ENCODE measurements around the gene PCID2.

GRCh38 chr13:113192902-113193301 lies 15.6 kb downstream of the PCID2 start:
- no peak for TF ChIP-seq POLR2A (IDR thresholded peaks at IDR 0.05)
- TF ChIP-seq, protein P1, sequence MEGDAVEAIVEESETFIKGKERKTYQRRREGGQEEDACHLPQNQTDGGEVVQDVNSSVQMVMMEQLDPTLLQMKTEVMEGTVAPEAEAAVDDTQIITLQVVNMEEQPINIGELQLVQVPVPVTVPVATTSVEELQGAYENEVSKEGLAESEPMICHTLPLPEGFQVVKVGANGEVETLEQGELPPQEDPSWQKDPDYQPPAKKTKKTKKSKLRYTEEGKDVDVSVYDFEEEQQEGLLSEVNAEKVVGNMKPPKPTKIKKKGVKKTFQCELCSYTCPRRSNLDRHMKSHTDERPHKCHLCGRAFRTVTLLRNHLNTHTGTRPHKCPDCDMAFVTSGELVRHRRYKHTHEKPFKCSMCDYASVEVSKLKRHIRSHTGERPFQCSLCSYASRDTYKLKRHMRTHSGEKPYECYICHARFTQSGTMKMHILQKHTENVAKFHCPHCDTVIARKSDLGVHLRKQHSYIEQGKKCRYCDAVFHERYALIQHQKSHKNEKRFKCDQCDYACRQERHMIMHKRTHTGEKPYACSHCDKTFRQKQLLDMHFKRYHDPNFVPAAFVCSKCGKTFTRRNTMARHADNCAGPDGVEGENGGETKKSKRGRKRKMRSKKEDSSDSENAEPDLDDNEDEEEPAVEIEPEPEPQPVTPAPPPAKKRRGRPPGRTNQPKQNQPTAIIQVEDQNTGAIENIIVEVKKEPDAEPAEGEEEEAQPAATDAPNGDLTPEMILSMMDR (IDR thresholded peaks at IDR 0.05): no peak

Measured in lower leg skin (tissue), 3 donors.